GM23338 (cell line): ENCODE results near the gene SNX15. TPM values are rescaled to one million over a fixed set of nuclear protein-coding genes. Genes with fewer than 3 reads are reported as not detected.

Experiments used
- ATAC-seq: fragments of 200-7000 bp; cut with Tn5 transposase; 3 replicates; pipeline ENCODE4 v1.9.1; 2020
- DNase-seq: peaks from one replicate; pipeline ENCODE4 v3.0.0-alpha.2; 2015; ENCODE audit warnings: low spot score
- H2AFZ ChIP-seq: fragments of 200-600 bp; sonication (generic); 2 replicates; pipeline ENCODE4 v1.8.0; 2016; ENCODE audit warnings: antibody characterized with exemption, mild to moderate bottlenecking, moderate library complexity
- H3F3A ChIP-seq: fragments of 200-600 bp; sonication (generic); replicated peaks from 2 replicates; pipeline ENCODE4 v1.8.0; 2017; ENCODE audit warnings: antibody characterized with exemption, mixed run types, low read depth
- H3K27ac ChIP-seq: fragments of 200-600 bp; sonication (generic); 2 replicates; pipeline ENCODE4 v1.6.1; 2016; ENCODE audit warnings: low read depth
- H3K27me3 ChIP-seq: fragments of 200-600 bp; sonication (generic); 2 replicates; pipeline ENCODE4 v1.8.0; 2016; ENCODE audit warnings: mild to moderate bottlenecking, mixed run types, moderate library complexity; ENCODE audit not compliant: insufficient read depth
- H3K36me3 ChIP-seq: fragments of 200-600 bp; sonication (generic); 2 replicates; pipeline ENCODE4 v1.8.0; 2016; ENCODE audit warnings: mild to moderate bottlenecking; ENCODE audit not compliant: insufficient read depth
- H3K4me1 ChIP-seq: fragments of 200-600 bp; sonication (generic); 2 replicates; pipeline ENCODE4 v1.8.0; 2016; ENCODE audit warnings: mild to moderate bottlenecking, moderate library complexity; ENCODE audit not compliant: insufficient read depth
- H3K4me2 ChIP-seq: fragments of 200-600 bp; sonication (generic); 2 replicates; pipeline ENCODE4 v1.7.1; 2017; ENCODE audit warnings: mixed run types
- H3K4me3 ChIP-seq: fragments of 200-600 bp; sonication (generic); 2 replicates; pipeline ENCODE4 v1.6.1; 2016; ENCODE audit warnings: mixed run types
- H3K79me2 ChIP-seq: fragments of 200-600 bp; sonication (generic); replicated peaks from 2 replicates; pipeline ENCODE4 v1.8.0; 2017; ENCODE audit warnings: mild to moderate bottlenecking; ENCODE audit not compliant: insufficient read depth
- H3K9me2 ChIP-seq: fragments of 200-600 bp; sonication (generic); 2 replicates; pipeline ENCODE4 v1.8.0; 2017; ENCODE audit not compliant: insufficient read depth
- H4K20me1 ChIP-seq: fragments of 200-600 bp; sonication (generic); replicated peaks from 2 replicates; pipeline ENCODE4 v1.8.0; 2017; ENCODE audit warnings: mild to moderate bottlenecking; ENCODE audit not compliant: insufficient read depth
- H3K27ac Mint-ChIP-seq: 2 replicates; pipeline ENCODE4 v1.8.0; 2020; ENCODE audit warnings: inconsistent platforms, mild to moderate bottlenecking, moderate library complexity, mixed read lengths
- H3K27me3 Mint-ChIP-seq: 3 replicates; pipeline ENCODE4 v1.8.0; 2022; ENCODE audit warnings: low read depth, mild to moderate bottlenecking, moderate library complexity, mixed read lengths, inconsistent platforms; ENCODE audit not compliant: insufficient read depth, poor library complexity
- H3K36me3 Mint-ChIP-seq: 3 replicates; pipeline ENCODE4 v1.8.0; 2021; ENCODE audit warnings: low read depth, mild to moderate bottlenecking, inconsistent platforms, moderate library complexity, mixed read lengths
- H3K4me1 Mint-ChIP-seq: 3 replicates; pipeline ENCODE4 v1.8.0; 2020; ENCODE audit warnings: mild to moderate bottlenecking, inconsistent platforms, mixed read lengths
- H3K4me3 Mint-ChIP-seq: 3 replicates; pipeline ENCODE4 v1.8.0; 2021; ENCODE audit warnings: moderate library complexity, mild to moderate bottlenecking, inconsistent platforms, mixed read lengths
- H3K9me3 Mint-ChIP-seq: 3 replicates; pipeline ENCODE4 v1.8.0; 2020; ENCODE audit warnings: moderate library complexity, mild to moderate bottlenecking, inconsistent platforms, mixed read lengths
- CREB1 ChIP-seq: fragments of 250-450 bp; sonication (Bioruptor Pico); IDR thresholded peaks from 2 replicates; pipeline ENCODE4 v1.5.0; 2020; ENCODE audit warnings: low read depth, mild to moderate bottlenecking, moderate library complexity
- EZH2 ChIP-seq: fragments of 200-600 bp; sonication (generic); IDR thresholded peaks from one replicate; pipeline ENCODE4 v1.8.0; 2017; ENCODE audit warnings: antibody characterized with exemption, mild to moderate bottlenecking, low read depth; ENCODE audit not compliant: unreplicated experiment
- EZH2phosphoT487 ChIP-seq: fragments of 200-600 bp; sonication (generic); IDR thresholded peaks from one replicate; pipeline ENCODE4 v1.8.1; 2018; ENCODE audit warnings: antibody characterized with exemption; ENCODE audit not compliant: unreplicated experiment
- JUNB ChIP-seq: IDR thresholded peaks from one replicate; pipeline ENCODE4 v1.6.1; 2016; ENCODE audit warnings: antibody characterized with exemption; ENCODE audit not compliant: unreplicated experiment
- NANOG ChIP-seq: IDR thresholded peaks from 2 replicates; pipeline ENCODE4 v1.6.1; 2016; ENCODE audit warnings: antibody characterized with exemption, borderline replicate concordance
- POLR2AphosphoS5 ChIP-seq: IDR thresholded peaks from 2 replicates; pipeline ENCODE4 v1.6.1; 2016; ENCODE audit warnings: antibody characterized with exemption, low read depth
- STAT1 ChIP-seq: IDR thresholded peaks from one replicate; pipeline ENCODE4 v1.6.1; 2016; ENCODE audit warnings: antibody characterized with exemption; ENCODE audit not compliant: unreplicated experiment
- ZNF114 ChIP-seq: fragments of 250-450 bp; sonication (Bioruptor Pico); IDR thresholded peaks from 2 replicates; pipeline ENCODE4 v1.5.0; 2020; ENCODE audit warnings: mild to moderate bottlenecking, moderate library complexity
- ZNF331 ChIP-seq: fragments of 250-450 bp; sonication (Bioruptor Pico); IDR thresholded peaks from 2 replicates; pipeline ENCODE4 v1.5.0; 2020; ENCODE audit warnings: low read depth, mild to moderate bottlenecking, moderate library complexity
- ZNF462 ChIP-seq: fragments of 250-450 bp; sonication (Bioruptor Pico); IDR thresholded peaks from 2 replicates; pipeline ENCODE4 v1.5.0; 2020; ENCODE audit warnings: mild to moderate bottlenecking, moderate library complexity
- polyA plus RNA-seq: library from polyadenylated mRNA; unstranded; fragments of >200 nt; fragmentation: Nextera tagmentation; extraction: Ambion mirVana; gene quantifications from 2 replicates; pipeline ENCODE4 v1.2.1, GENCODE V29; 2016
- total RNA-seq: library from RNA; depleted of rRNA; stranded (reverse); fragments of >200 nt; shearing (Covaris generic); gene quantifications from 2 replicates; pipeline ENCODE4 v1.2.3, GENCODE V29; 2014
- TF ChIP-seq, protein P1 (sequence below): IDR thresholded peaks from one replicate; pipeline ENCODE4 v1.6.1; 2018; ENCODE audit warnings: antibody characterized with exemption; ENCODE audit not compliant: unreplicated experiment
- TF ChIP-seq, protein P2 (sequence below), 2 experiments: fragments of 200-600 bp in 1 of 2; sonication (generic) in 1 of 2; conservative IDR thresholded peaks; 2 replicates each; pipeline versions ENCODE4 v1.5.1 to v1.6.1; 2016 to 2017; ENCODE audit warnings: antibody characterized with exemption in 2 of 2, low read depth in 2 of 2, mild to moderate bottlenecking in 2 of 2, moderate library complexity in 1 of 2
- TF ChIP-seq, protein P3 (sequence below): IDR thresholded peaks from 2 replicates; pipeline ENCODE4 v1.6.1; 2016; ENCODE audit warnings: antibody characterized with exemption

SNX15 gene
- total and polyA plus RNA-seq, 2 experiments from 2014 or later, result 13.0 to 21.4 TPM

- no peaks in the 10 kb centered on the region for H3F3A ChIP-seq
- no peak overlapping the region for H3K4me2 ChIP-seq
- Mint-ChIP-seq H3K27me3 (peaks cover 12% of the 10 kb centered on the region), H3K36me3 (no peaks in the 10 kb centered on the region), H3K27ac (no peak overlapping the region), H3K9me3 (no peaks in the 10 kb centered on the region), H3K4me3 (no peak overlapping the region), H3K4me1 (peaks cover 16% of the 10 kb centered on the region)
- no peaks in the 10 kb centered on the region for H3K79me2 ChIP-seq
- DNase-seq (no peak), ATAC-seq (no peak)
- H3K4me3 ChIP-seq, result no peak overlapping the region
- TF ChIP-seq EZH2 (no peak), ZNF462 (no peak), NANOG (no peak), ZNF331 (CRISPR knock-in tag) (no peak), ZNF114 (no peak), JUNB (no peak), POLR2AphosphoS5 (no peak), STAT1 (no peak), EZH2phosphoT487 (no peak), CREB1 (CRISPR knock-in tag) (no peak)
- TF ChIP-seq, protein P1, sequence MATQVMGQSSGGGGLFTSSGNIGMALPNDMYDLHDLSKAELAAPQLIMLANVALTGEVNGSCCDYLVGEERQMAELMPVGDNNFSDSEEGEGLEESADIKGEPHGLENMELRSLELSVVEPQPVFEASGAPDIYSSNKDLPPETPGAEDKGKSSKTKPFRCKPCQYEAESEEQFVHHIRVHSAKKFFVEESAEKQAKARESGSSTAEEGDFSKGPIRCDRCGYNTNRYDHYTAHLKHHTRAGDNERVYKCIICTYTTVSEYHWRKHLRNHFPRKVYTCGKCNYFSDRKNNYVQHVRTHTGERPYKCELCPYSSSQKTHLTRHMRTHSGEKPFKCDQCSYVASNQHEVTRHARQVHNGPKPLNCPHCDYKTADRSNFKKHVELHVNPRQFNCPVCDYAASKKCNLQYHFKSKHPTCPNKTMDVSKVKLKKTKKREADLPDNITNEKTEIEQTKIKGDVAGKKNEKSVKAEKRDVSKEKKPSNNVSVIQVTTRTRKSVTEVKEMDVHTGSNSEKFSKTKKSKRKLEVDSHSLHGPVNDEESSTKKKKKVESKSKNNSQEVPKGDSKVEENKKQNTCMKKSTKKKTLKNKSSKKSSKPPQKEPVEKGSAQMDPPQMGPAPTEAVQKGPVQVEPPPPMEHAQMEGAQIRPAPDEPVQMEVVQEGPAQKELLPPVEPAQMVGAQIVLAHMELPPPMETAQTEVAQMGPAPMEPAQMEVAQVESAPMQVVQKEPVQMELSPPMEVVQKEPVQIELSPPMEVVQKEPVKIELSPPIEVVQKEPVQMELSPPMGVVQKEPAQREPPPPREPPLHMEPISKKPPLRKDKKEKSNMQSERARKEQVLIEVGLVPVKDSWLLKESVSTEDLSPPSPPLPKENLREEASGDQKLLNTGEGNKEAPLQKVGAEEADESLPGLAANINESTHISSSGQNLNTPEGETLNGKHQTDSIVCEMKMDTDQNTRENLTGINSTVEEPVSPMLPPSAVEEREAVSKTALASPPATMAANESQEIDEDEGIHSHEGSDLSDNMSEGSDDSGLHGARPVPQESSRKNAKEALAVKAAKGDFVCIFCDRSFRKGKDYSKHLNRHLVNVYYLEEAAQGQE, result no peak
- TF ChIP-seq, protein P2, sequence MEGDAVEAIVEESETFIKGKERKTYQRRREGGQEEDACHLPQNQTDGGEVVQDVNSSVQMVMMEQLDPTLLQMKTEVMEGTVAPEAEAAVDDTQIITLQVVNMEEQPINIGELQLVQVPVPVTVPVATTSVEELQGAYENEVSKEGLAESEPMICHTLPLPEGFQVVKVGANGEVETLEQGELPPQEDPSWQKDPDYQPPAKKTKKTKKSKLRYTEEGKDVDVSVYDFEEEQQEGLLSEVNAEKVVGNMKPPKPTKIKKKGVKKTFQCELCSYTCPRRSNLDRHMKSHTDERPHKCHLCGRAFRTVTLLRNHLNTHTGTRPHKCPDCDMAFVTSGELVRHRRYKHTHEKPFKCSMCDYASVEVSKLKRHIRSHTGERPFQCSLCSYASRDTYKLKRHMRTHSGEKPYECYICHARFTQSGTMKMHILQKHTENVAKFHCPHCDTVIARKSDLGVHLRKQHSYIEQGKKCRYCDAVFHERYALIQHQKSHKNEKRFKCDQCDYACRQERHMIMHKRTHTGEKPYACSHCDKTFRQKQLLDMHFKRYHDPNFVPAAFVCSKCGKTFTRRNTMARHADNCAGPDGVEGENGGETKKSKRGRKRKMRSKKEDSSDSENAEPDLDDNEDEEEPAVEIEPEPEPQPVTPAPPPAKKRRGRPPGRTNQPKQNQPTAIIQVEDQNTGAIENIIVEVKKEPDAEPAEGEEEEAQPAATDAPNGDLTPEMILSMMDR (conservative IDR thresholded peaks at IDR 0.05; ENCODE audit: low read depth in 2 of 2), result no peak
- TF ChIP-seq, protein P3, sequence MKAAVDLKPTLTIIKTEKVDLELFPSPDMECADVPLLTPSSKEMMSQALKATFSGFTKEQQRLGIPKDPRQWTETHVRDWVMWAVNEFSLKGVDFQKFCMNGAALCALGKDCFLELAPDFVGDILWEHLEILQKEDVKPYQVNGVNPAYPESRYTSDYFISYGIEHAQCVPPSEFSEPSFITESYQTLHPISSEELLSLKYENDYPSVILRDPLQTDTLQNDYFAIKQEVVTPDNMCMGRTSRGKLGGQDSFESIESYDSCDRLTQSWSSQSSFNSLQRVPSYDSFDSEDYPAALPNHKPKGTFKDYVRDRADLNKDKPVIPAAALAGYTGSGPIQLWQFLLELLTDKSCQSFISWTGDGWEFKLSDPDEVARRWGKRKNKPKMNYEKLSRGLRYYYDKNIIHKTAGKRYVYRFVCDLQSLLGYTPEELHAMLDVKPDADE, result no peak
- no peak overlapping the region for H2AFZ ChIP-seq
- no peaks in the 10 kb centered on the region for H3K27me3 ChIP-seq
- H3K27ac ChIP-seq, result no peak overlapping the region
- no peaks in the 10 kb centered on the region for H3K9me2 ChIP-seq
- peaks cover 11% of the 10 kb centered on the region for H3K4me1 ChIP-seq
- H3K36me3 ChIP-seq, result no peaks in the 10 kb centered on the region
- H4K20me1 ChIP-seq, result no peaks in the 10 kb centered on the region
Observed at GRCh38 chr11:64994318-64994717, 32.9 kb upstream of the SNX15 start.
